Common myeloid progenitor, CD34-positive (primary cell): ENCODE results near the gene IL17RC.
A peak's percentile ranks its signal among the peaks of the same experiment; 100 is the strongest.

Experiments
- CTCF ChIA-PET: fragments of 350-600 bp; sonication (Branson Sonifier 250); formaldehyde crosslinking; loops from one replicate; lab custom pipeline; 2021; ENCODE audit warnings: antibody characterized with exemption; lab: Charles Lee
- POLR2A ChIA-PET: fragments of 350-600 bp; sonication (Branson Sonifier 250); formaldehyde crosslinking; loops from one replicate; lab custom pipeline; 2021; ENCODE audit warnings: antibody characterized with exemption; lab: Charles Lee
- DNase-seq, 3 donors: peaks; one replicate each; pipeline versions ENCODE4 v3.0.0 to v3.0.0-alpha.2; 2013
- H3K27ac ChIP-seq, 2 experiments: 1 replicate in 1 of 2; 2 replicates in 1 of 2; pipeline ENCODE4 v1.7.0; 2013; ENCODE audit warnings: inconsistent platforms in 2 of 2, low read length in 2 of 2, mild to moderate bottlenecking in 2 of 2, low read depth in 1 of 2, moderate library complexity in 1 of 2; ENCODE audit not compliant: severe bottlenecking in 2 of 2, insufficient read depth in 1 of 2, poor library complexity in 1 of 2
- H3K27me3 ChIP-seq, 5 experiments: replicated peaks in 2 of 5; 1 replicate in 3 of 5; 2 replicates in 2 of 5; pipeline versions ENCODE4 v1.6.1 to v1.7.0; 2013; ENCODE audit warnings: low read length in 4 of 5, mild to moderate bottlenecking in 2 of 5, moderate library complexity in 2 of 5, inconsistent platforms in 1 of 5; ENCODE audit not compliant: insufficient read depth in 5 of 5, control insufficient read depth in 4 of 5
- H3K36me3 ChIP-seq, 4 experiments: 1 replicate in 2 of 4; 2 replicates in 2 of 4; pipeline versions ENCODE4 v1.6.1 to v1.7.0; 2013; ENCODE audit warnings: low read length in 3 of 4, control low read depth in 1 of 4, mild to moderate bottlenecking in 1 of 4; ENCODE audit not compliant: control insufficient read depth in 4 of 4, insufficient read depth in 4 of 4
- H3K4me1 ChIP-seq, 4 experiments: 1 replicate in 3 of 4; 2 replicates in 1 of 4; pipeline versions ENCODE4 v1.6.1 to v1.7.1; 2013; ENCODE audit warnings: low read length in 3 of 4, mild to moderate bottlenecking in 3 of 4, control low read depth in 1 of 4, inconsistent platforms in 1 of 4, moderate library complexity in 1 of 4; ENCODE audit not compliant: control insufficient read depth in 4 of 4, insufficient read depth in 4 of 4; ENCODE audit errors: control extremely low read depth in 1 of 4
- H3K4me3 ChIP-seq, 7 experiments: 1 replicate in 4 of 7; 2 replicates in 3 of 7; pipeline versions ENCODE4 v1.5.1 to v1.7.0; 2013; ENCODE audit warnings: mild to moderate bottlenecking in 7 of 7, low read length in 6 of 7, moderate library complexity in 6 of 7, inconsistent platforms in 2 of 7, low read depth in 2 of 7, control low read depth in 1 of 7; ENCODE audit not compliant: insufficient read depth in 4 of 7, control insufficient read depth in 1 of 7; ENCODE audit errors: extremely low read depth in 1 of 7
- H3K9me3 ChIP-seq, 5 experiments: 1 replicate in 4 of 5; 2 replicates in 1 of 5; pipeline versions ENCODE4 v1.6.1 to v1.7.1; 2013; ENCODE audit warnings: low read length in 4 of 5, mild to moderate bottlenecking in 2 of 5, inconsistent platforms in 1 of 5, low read depth in 1 of 5, moderate library complexity in 1 of 5; ENCODE audit not compliant: control insufficient read depth in 4 of 5, insufficient read depth in 2 of 5; ENCODE audit errors: control extremely low read depth in 1 of 5
- WGBS: methylation state at CpG from one replicate; pipeline ENCODE4 v1.1.5; 2013; ENCODE audit not compliant: insufficient coverage; 5-methylcytosine and 5-hydroxymethylcytosine counted together

The IL17RC gene

GRCh38 chr3:9930804-9931418, 14.0 kb downstream of the IL17RC start:
- peaks cover under 1 to 14% (median 3%) of the 10 kb centered on the region in 4 experiments for H3K36me3 ChIP-seq
- DNase-seq, result peak in 2 of 3 donors; percentile 54 to 55
- H3K4me1 ChIP-seq, result peaks cover 5 to 31% (median 26%) of the 10 kb centered on the region in 4 experiments
- H3K27me3 ChIP-seq, result no peaks in the 10 kb centered on the region
- H3K27ac ChIP-seq, result no peak overlapping the region
- WGBS, result no CpG with 5 or more reads among the region's 4 CpGs
- POLR2A ChIA-PET, result interaction anchor here (0.6 kb wide), 1 partner anchor 682 kb away, joined by 3 read pairs; the partner anchor contains the start of gene SRGAP3
- peaks cover 0 to 4% (median 0%) of the 10 kb centered on the region in 5 experiments for H3K9me3 ChIP-seq
- CTCF ChIA-PET, result interaction anchor here (0.8 to 4.1 kb wide), 22 partner anchors 7 to 129 kb away, joined by 3 to 22 read pairs (median 5); partner anchors contain the start of genes CIDEC, EMC3, IL17RC and IL17RE
- no peak overlapping the region for H3K4me3 ChIP-seq

GRCh38 chr3:9932535-9932842, 15.6 kb downstream of the IL17RC start:
- Histone ChIP-seq H3K27me3 (no peaks in the 10 kb centered on the region), H3K4me3 (peak overlapping the region; percentile 6 to 87 (median 76)), H3K36me3 (peaks cover 4 to 23% (median 11%) of the 10 kb centered on the region in 4 experiments), H3K27ac (peak overlapping the region; percentile 72 to 99), H3K9me3 (peaks cover 0 to 4% (median 0%) of the 10 kb centered on the region in 5 experiments), H3K4me1 (peaks cover 5 to 31% (median 26%) of the 10 kb centered on the region in 4 experiments)
- ChIA-PET POLR2A (interaction anchor here (0.6 to 2.9 kb wide), 17 partner anchors 10 to 388 kb away, joined by 3 to 21 read pairs (median 6); partner anchors contain the start of genes EMC3, IL17RC, IL17RE and RPUSD3), CTCF (interaction anchor here (0.6 to 4.1 kb wide), 32 partner anchors 8 to 367 kb away, joined by 3 to 22 read pairs (median 4); partner anchors contain the start of genes FANCD2, IL17RC, IL17RE and JAGN1)
- WGBS, result 10% methylated on average over 7 of the region's 13 CpGs
- DNase-seq, result no peak

- ChIA-PET POLR2A (interaction anchor here (0.6 to 2.9 kb wide), 22 partner anchors 9 to 387 kb away, joined by 3 to 21 read pairs (median 4); partner anchors contain the start of genes EMC3, FANCD2, IL17RC and IL17RE), CTCF (interaction anchor here (0.6 to 4.1 kb wide), 34 partner anchors 8 to 367 kb away, joined by 3 to 22 read pairs (median 4); partner anchors contain the start of genes FANCD2, IL17RC, IL17RE and JAGN1)
- WGBS, result under 1% methylated on average over 51 of the region's 77 CpGs
- Histone ChIP-seq H3K4me1 (peaks cover 5 to 31% (median 26%) of the 10 kb centered on the region in 4 experiments), H3K27ac (peak overlapping the region; percentile 98 to 99), H3K4me3 (peak overlapping the region; percentile 19 to 87 (median 76)), H3K36me3 (peaks cover 6 to 28% (median 15%) of the 10 kb centered on the region in 4 experiments), H3K9me3 (peaks cover 0 to 4% (median 0%) of the 10 kb centered on the region in 5 experiments), H3K27me3 (no peaks in the 10 kb centered on the region)
- peak; percentile 90 to 94 (median 94) for DNase-seq
Measured at GRCh38 chr3:9932843-9933560, 16.1 kb downstream of the IL17RC start.

- Histone ChIP-seq H3K27ac (peak within 1 kb of the TSS; percentile 98 to 99), H3K9me3 (peaks cover 0 to 4% (median 0%) of the 10 kb centered on the region in 5 experiments), H3K36me3 (peaks cover 6 to 29% (median 16%) of the 10 kb centered on the region in 4 experiments), H3K4me3 (peak within 1 kb of the TSS; percentile 27 to 87 (median 76)), H3K4me1 (peaks cover 5 to 31% (median 26%) of the 10 kb centered on the region in 4 experiments), H3K27me3 (no peaks in the 10 kb centered on the region)
- POLR2A ChIA-PET, result interaction anchor here (0.6 to 2.9 kb wide), 18 partner anchors 9 to 387 kb away, joined by 3 to 21 read pairs (median 5); partner anchors contain the start of genes EMC3, FANCD2, IL17RC and RPUSD3
- DNase-seq, result peak; percentile 95 to 98 (median 98)
- CTCF ChIA-PET, result interaction anchor here (1.0 to 4.1 kb wide), 20 partner anchors 9 to 93 kb away, joined by 3 to 22 read pairs (median 5); partner anchors contain the start of genes IL17RE, JAGN1 and PRRT3
- under 1% methylated on average over 46 of the region's 50 CpGs for WGBS
Measured at GRCh38 chr3:9933561-9934234, 16.8 kb downstream of the IL17RC start, which contains the start of gene CRELD1. CRELD1 (plus strand) TSS chr3:9933834; CDS start chr3:9934439, 605 bp downstream.

DNA sequence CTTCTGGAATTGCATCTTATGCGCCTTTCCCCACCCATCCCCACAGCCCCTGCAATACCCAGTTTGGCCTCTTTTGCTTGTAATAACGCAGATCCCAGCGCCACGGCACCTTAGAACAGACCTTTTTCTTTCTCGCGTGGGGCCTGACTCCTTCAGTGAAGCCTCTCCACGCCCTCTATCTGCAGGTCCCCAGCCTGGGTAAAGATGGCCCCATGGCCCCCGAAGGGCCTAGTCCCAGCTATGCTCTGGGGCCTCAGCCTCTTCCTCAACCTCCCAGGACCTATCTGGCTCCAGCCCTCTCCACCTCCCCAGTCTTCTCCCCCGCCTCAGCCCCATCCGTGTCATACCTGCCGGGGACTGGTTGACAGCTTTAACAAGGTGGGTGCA, 17.3 kb downstream of the IL17RC start:
- H3K9me3 ChIP-seq, result peaks cover 0 to 4% (median 0%) of the 10 kb centered on the region in 5 experiments
- CTCF ChIA-PET, result interaction anchor here (1.1 to 2.9 kb wide), 6 partner anchors 11 to 63 kb away, joined by 3 to 15 read pairs (median 6); partner anchors contain the start of gene PRRT3
- peak overlapping the region; percentile 98 to 99 for H3K27ac ChIP-seq
- peaks cover 6 to 29% (median 16%) of the 10 kb centered on the region in 4 experiments for H3K36me3 ChIP-seq
- peak; percentile 76 to 85 (median 82) for DNase-seq
- peak overlapping the region; percentile 27 to 87 (median 76) for H3K4me3 ChIP-seq
- peaks cover 5 to 31% (median 26%) of the 10 kb centered on the region in 4 experiments for H3K4me1 ChIP-seq
- no peaks in the 10 kb centered on the region for H3K27me3 ChIP-seq
- POLR2A ChIA-PET, result interaction anchor here (0.7 to 2.9 kb wide), 4 partner anchors 8 to 43 kb away, joined by 3 to 21 read pairs (median 12); no protein-coding TSS in a partner anchor
- WGBS, result 15% methylated on average over 11 of the region's 11 CpGs

GRCh38 chr3:9934993-9935392, 18.1 kb downstream of the IL17RC start:
- Histone ChIP-seq H3K4me3 (peak overlapping the region in 2 of 7 experiments; percentile 23 to 86), H3K27ac (peak overlapping the region in 1 of 2 experiments; percentile 99), H3K36me3 (peaks cover 6 to 29% (median 16%) of the 10 kb centered on the region in 4 experiments), H3K4me1 (peaks cover 5 to 31% (median 26%) of the 10 kb centered on the region in 4 experiments), H3K9me3 (peaks cover 0 to 4% (median 0%) of the 10 kb centered on the region in 5 experiments), H3K27me3 (no peaks in the 10 kb centered on the region)
- ChIA-PET POLR2A (interaction anchor here (0.6 to 2.9 kb wide), 3 partner anchors 11 to 42 kb away, joined by 3 to 21 read pairs (median 5); no protein-coding TSS in a partner anchor), CTCF (interaction anchor here (1.2 to 1.8 kb wide), 4 partner anchors 10 to 42 kb away, joined by 3 to 9 read pairs (median 4); no protein-coding TSS in a partner anchor)
- no peak for DNase-seq
- 90% methylated on average over 3 of the region's 4 CpGs for whole genome bisulfite sequencing
